ENCODE data around the gene GPC6.
"Not testable (repeated sequence)": the region's sequence is repeated elsewhere in the genome, so short reads cannot be mapped to it uniquely, and the experiment has no call there.

The GPC6 gene

GRCh38 chr13:93450761-93451160 lies 224.2 kb downstream of the GPC6 start:
- DNase-seq = no peak

- not testable (repeated sequence) for DNase-seq
Measured at GRCh38 chr13:93454676-93455235, 228.1 kb downstream of the GPC6 start.

GRCh38 chr13:93455861-93456260 lies 229.3 kb downstream of the GPC6 start:
- DNase-seq = no peak

GRCh38 chr13:93460005-93460404 lies 233.4 kb downstream of the GPC6 start:
- DNase-seq = no peak

- no peak for DNase-seq
Measured at GRCh38 chr13:93462151-93462550, 235.5 kb downstream of the GPC6 start.

GRCh38 chr13:93466502-93467036 lies 240.0 kb downstream of the GPC6 start:
- DNase-seq = no peak

- DNase-seq = no peak
Measured at GRCh38 chr13:93467175-93467574, 240.6 kb downstream of the GPC6 start.

- DNase-seq = no peak
Measured at GRCh38 chr13:93468433-93468832, 241.8 kb downstream of the GPC6 start.

- DNase-seq = no peak
Measured at GRCh38 chr13:93472296-93472695, 245.7 kb downstream of the GPC6 start.

GRCh38 chr13:93472814-93473296 lies 246.2 kb downstream of the GPC6 start:
- no peak for DNase-seq

GRCh38 chr13:93473441-93474270 lies 247.0 kb downstream of the GPC6 start:
- DNase-seq = no peak

GRCh38 chr13:93476175-93476574 lies 249.6 kb downstream of the GPC6 start:
- DNase-seq = no peak

GRCh38 chr13:93477238-93477637 lies 250.6 kb downstream of the GPC6 start:
- no peak for DNase-seq

GRCh38 chr13:93480553-93481106 lies 254.0 kb downstream of the GPC6 start:
- no peak for DNase-seq

GRCh38 chr13:93496117-93496516 lies 269.5 kb downstream of the GPC6 start:
- not testable (repeated sequence) for DNase-seq

GRCh38 chr13:93496985-93497673 lies 270.5 kb downstream of the GPC6 start:
- no peak for DNase-seq

GRCh38 chr13:93499991-93500390 lies 273.4 kb downstream of the GPC6 start:
- no peak for DNase-seq

- DNase-seq = no peak
Measured at GRCh38 chr13:93502071-93502470, 275.5 kb downstream of the GPC6 start.

GRCh38 chr13:93502987-93503615 lies 276.5 kb downstream of the GPC6 start:
- no peak for DNase-seq

GRCh38 chr13:93505104-93505952 lies 278.7 kb downstream of the GPC6 start:
- DNase-seq = no peak

- no peak for DNase-seq
Measured at GRCh38 chr13:93511011-93511410, 284.4 kb downstream of the GPC6 start.

- no peak for DNase-seq
Measured at GRCh38 chr13:93515267-93515666, 288.7 kb downstream of the GPC6 start.

Measured in AML-193 (cell line).